WTC11 (cell line): ENCODE data around the gene LRIT3. TPM values are rescaled to one million over a fixed set of nuclear protein-coding genes. Genes with fewer than 3 reads are reported as not detected.

Experiments
- ATAC-seq: fragments of 200-7000 bp; cut with Tn5 transposase; 2 replicates; pipeline ENCODE4 v1.10.0; 2021; ENCODE audit warnings: mild to moderate bottlenecking, moderate library complexity
- CTCF ChIA-PET: fragments of 300-600 bp; sonication (Branson Sonifier 250); formaldehyde crosslinking; loops from one replicate; lab custom pipeline; 2021; ENCODE audit warnings: antibody characterized with exemption; lab: Charles Lee
- POLR2A ChIA-PET: fragments of 350-600 bp; sonication (Branson Sonifier 250); formaldehyde crosslinking; loops from one replicate; lab custom pipeline; 2021; ENCODE audit warnings: antibody characterized with exemption; lab: Charles Lee
- DNase-seq: peaks from one replicate; pipeline ENCODE4 v3.0.0; 2021; ENCODE audit warnings: low spot score
- H3K27ac Mint-ChIP-seq: 2 replicates; pipeline ENCODE4 v1.8.0; 2021; ENCODE audit warnings: mixed read lengths
- H3K27me3 Mint-ChIP-seq: 2 replicates; pipeline ENCODE4 v1.8.0; 2021; ENCODE audit warnings: low read depth, mild to moderate bottlenecking, moderate library complexity, mixed read lengths
- H3K36me3 Mint-ChIP-seq: 2 replicates; pipeline ENCODE4 v1.8.0; 2021; ENCODE audit warnings: mixed read lengths
- H3K4me1 Mint-ChIP-seq: 2 replicates; pipeline ENCODE4 v1.8.0; 2022; ENCODE audit warnings: mixed read lengths
- H3K4me3 Mint-ChIP-seq: 2 replicates; pipeline ENCODE4 v1.8.0; 2021; ENCODE audit warnings: mild to moderate bottlenecking, moderate library complexity, mixed read lengths
- H3K9me3 Mint-ChIP-seq: 2 replicates; pipeline ENCODE4 v1.8.0; 2021; ENCODE audit warnings: mixed read lengths
- ATF6 ChIP-seq: sonication (generic); formaldehyde crosslinking; IDR thresholded peaks from 2 replicates; pipeline ENCODE4 v1.8.1; 2023; ENCODE audit warnings: mild to moderate bottlenecking, missing genetic modification reagents
- CREB1 ChIP-seq: sonication (generic); formaldehyde crosslinking; IDR thresholded peaks from 2 replicates; pipeline ENCODE4 v1.8.0; 2023; ENCODE audit warnings: mild to moderate bottlenecking, missing genetic modification reagents
- E2F1 ChIP-seq: sonication (generic); formaldehyde crosslinking; IDR thresholded peaks from 2 replicates; pipeline ENCODE4 v1.8.0; 2022; ENCODE audit warnings: mild to moderate bottlenecking, missing genetic modification reagents
- E2F4 ChIP-seq: sonication (generic); formaldehyde crosslinking; IDR thresholded peaks from 2 replicates; pipeline ENCODE4 v1.8.1; 2022; ENCODE audit warnings: low read depth, mild to moderate bottlenecking, moderate library complexity, missing genetic modification reagents, borderline replicate concordance
- E2F5 ChIP-seq: sonication (generic); formaldehyde crosslinking; IDR thresholded peaks from 2 replicates; pipeline ENCODE4 v1.8.1; 2022; ENCODE audit warnings: mild to moderate bottlenecking, moderate library complexity, missing genetic modification reagents
- ELF4 ChIP-seq: sonication (generic); formaldehyde crosslinking; IDR thresholded peaks from 2 replicates; pipeline ENCODE4 v1.8.1; 2022; ENCODE audit warnings: low read depth, mild to moderate bottlenecking, moderate library complexity, missing genetic modification reagents
- FOXK1 ChIP-seq: sonication (generic); formaldehyde crosslinking; IDR thresholded peaks from 2 replicates; pipeline ENCODE4 v1.8.0; 2022; ENCODE audit warnings: mild to moderate bottlenecking, moderate library complexity, missing genetic modification reagents
- FOXP4 ChIP-seq: sonication (generic); formaldehyde crosslinking; IDR thresholded peaks from 2 replicates; pipeline ENCODE4 v1.8.0; 2022; ENCODE audit warnings: mild to moderate bottlenecking, missing genetic modification reagents
- GTF2I ChIP-seq: fragments of 250-450 bp; sonication (Bioruptor Pico); conservative IDR thresholded peaks from 2 replicates; pipeline ENCODE4 v1.4.0; 2021; ENCODE audit warnings: mild to moderate bottlenecking
- HMGA2 ChIP-seq: fragments of 250-450 bp; sonication (Bioruptor Pico); IDR thresholded peaks from 2 replicates; pipeline ENCODE4 v1.4.0; 2021; ENCODE audit warnings: mild to moderate bottlenecking, moderate library complexity
- JUN ChIP-seq: sonication (generic); formaldehyde crosslinking; IDR thresholded peaks from 2 replicates; pipeline ENCODE4 v1.8.0; 2023; ENCODE audit warnings: mild to moderate bottlenecking, missing genetic modification reagents
- MAX ChIP-seq: sonication (generic); formaldehyde crosslinking; IDR thresholded peaks from 2 replicates; pipeline ENCODE4 v1.8.0; 2022; ENCODE audit warnings: mild to moderate bottlenecking, missing genetic modification reagents
- NFATC4 ChIP-seq: fragments of 250-450 bp; sonication (Bioruptor Pico); IDR thresholded peaks from 2 replicates; pipeline ENCODE4 v1.9.0; 2021; ENCODE audit warnings: mild to moderate bottlenecking
- NR1H2 ChIP-seq: sonication (generic); formaldehyde crosslinking; IDR thresholded peaks from 2 replicates; pipeline ENCODE4 v1.9.0; 2021; ENCODE audit warnings: mild to moderate bottlenecking, moderate library complexity, missing genetic modification reagents
- OVOL2 ChIP-seq: fragments of 250-450 bp; sonication (Bioruptor Pico); IDR thresholded peaks from 2 replicates; pipeline ENCODE4 v1.9.0; 2021; ENCODE audit warnings: mild to moderate bottlenecking, borderline replicate concordance
- SMAD4 ChIP-seq: sonication (generic); formaldehyde crosslinking; IDR thresholded peaks from 2 replicates; pipeline ENCODE4 v1.8.0; 2022; ENCODE audit warnings: mild to moderate bottlenecking, missing genetic modification reagents
- SP1 ChIP-seq: sonication (generic); formaldehyde crosslinking; conservative IDR thresholded peaks from 2 replicates; pipeline ENCODE4 v1.8.1; 2022; ENCODE audit warnings: missing genetic modification reagents
- TCF7 ChIP-seq: sonication (generic); formaldehyde crosslinking; IDR thresholded peaks from 2 replicates; pipeline ENCODE4 v1.8.0; 2022; ENCODE audit warnings: mild to moderate bottlenecking, low read depth, missing genetic modification reagents, moderate library complexity
- USF2 ChIP-seq: sonication (generic); formaldehyde crosslinking; IDR thresholded peaks from 2 replicates; pipeline ENCODE4 v1.8.1; 2023; ENCODE audit warnings: mild to moderate bottlenecking, missing genetic modification reagents, moderate library complexity
- ZBTB43 ChIP-seq: sonication (generic); formaldehyde crosslinking; IDR thresholded peaks from 2 replicates; pipeline ENCODE4 v1.8.1; 2023; ENCODE audit warnings: mild to moderate bottlenecking, missing genetic modification reagents
- ZNF121 ChIP-seq: sonication (generic); formaldehyde crosslinking; IDR thresholded peaks from 2 replicates; pipeline ENCODE4 v1.8.0; 2023; ENCODE audit warnings: missing genetic modification reagents
- ZNF138 ChIP-seq: sonication (generic); formaldehyde crosslinking; conservative IDR thresholded peaks from 2 replicates; pipeline ENCODE4 v1.8.1; 2022; ENCODE audit warnings: mild to moderate bottlenecking, moderate library complexity, missing genetic modification reagents
- ZNF263 ChIP-seq: sonication (generic); formaldehyde crosslinking; IDR thresholded peaks from 2 replicates; pipeline ENCODE4 v1.8.1; 2022; ENCODE audit warnings: low read depth, mild to moderate bottlenecking, moderate library complexity, missing genetic modification reagents
- ZNF396 ChIP-seq: fragments of 250-450 bp; sonication (Bioruptor Pico); IDR thresholded peaks from 2 replicates; pipeline ENCODE4 v1.8.0; 2021; ENCODE audit warnings: mild to moderate bottlenecking, moderate library complexity, borderline replicate concordance
- ZNF671 ChIP-seq: fragments of 250-450 bp; sonication (Bioruptor Pico); IDR thresholded peaks from 2 replicates; pipeline ENCODE4 v1.8.0; 2021; ENCODE audit warnings: mild to moderate bottlenecking
- total RNA-seq: library from RNA; stranded (reverse); gene quantifications from 3 replicates; pipeline ENCODE4 v1.2.3, GENCODE V29; 2021

LRIT3 gene
- total RNA-seq, 1 experiment from 2014 or later, result 0.11 TPM

GRCh38 chr4:109833756-109834155, 14.2 kb upstream of the LRIT3 start:
- H3K4me3 Mint-ChIP-seq, result no peak overlapping the region
- CTCF ChIA-PET, result no interaction called here

GRCh38 chr4:109836985-109837384, 10.9 kb upstream of the LRIT3 start:
- Mint-ChIP-seq H3K36me3 (no peaks in the 10 kb centered on the region), H3K9me3 (no peaks in the 10 kb centered on the region), H3K4me3 (no peak overlapping the region), H3K27me3 (no peaks in the 10 kb centered on the region)
- no peak for DNase-seq
- no peak for ATAC-seq
- CTCF ChIA-PET, result interaction anchor here (0.6 kb wide), 1 partner anchor 209 kb away, joined by 3 read pairs; no protein-coding TSS in a partner anchor
- TF ChIP-seq USF2 (CRISPR knock-in tag), result no peak
- no peak for TF ChIP-seq ZNF396 (CRISPR knock-in tag)
- no peak for TF ChIP-seq TCF7 (CRISPR knock-in tag)
- no peak for TF ChIP-seq ZBTB43 (CRISPR knock-in tag)
- TF ChIP-seq FOXK1, result no peak
- TF ChIP-seq E2F4 (CRISPR knock-in tag), result no peak
- no peak for TF ChIP-seq OVOL2 (CRISPR knock-in tag)
- no peak for TF ChIP-seq GTF2I (CRISPR knock-in tag)
- TF ChIP-seq MAX (CRISPR knock-in tag), result no peak
- no peak for TF ChIP-seq FOXP4
- no peak for TF ChIP-seq ZNF671 (CRISPR knock-in tag)
- no peak for TF ChIP-seq ZNF138 (CRISPR knock-in tag)
- no peak for TF ChIP-seq E2F5 (CRISPR knock-in tag)
- no peak for TF ChIP-seq JUN
- no peak for TF ChIP-seq SP1 (CRISPR knock-in tag)
- TF ChIP-seq SMAD4, result no peak
- TF ChIP-seq HMGA2 (CRISPR knock-in tag), result no peak
- TF ChIP-seq, all 79 proteins: peak for 0
- no peak overlapping the region for H3K27ac Mint-ChIP-seq
- no peaks in the 10 kb centered on the region for H3K4me1 Mint-ChIP-seq
- POLR2A ChIA-PET, result no interaction called here

More at GRCh38 chr4:109833756-109834155, 14.2 kb upstream of the LRIT3 start:
- Mint-ChIP-seq H3K27ac (no peak overlapping the region), H3K36me3 (no peaks in the 10 kb centered on the region), H3K9me3 (no peaks in the 10 kb centered on the region), H3K4me1 (no peaks in the 10 kb centered on the region), H3K27me3 (no peaks in the 10 kb centered on the region)
- ATAC-seq, result no peak
- no peak for DNase-seq
- TF ChIP-seq NR1H2 (CRISPR knock-in tag), result no peak
- no peak for TF ChIP-seq ATF6 (CRISPR knock-in tag)
- no peak for TF ChIP-seq ZNF263
- TF ChIP-seq ZNF121 (CRISPR knock-in tag), result no peak
- TF ChIP-seq NFATC4 (CRISPR knock-in tag), result no peak
- TF ChIP-seq CREB1 (CRISPR knock-in tag), result no peak
- TF ChIP-seq FOXK1, result no peak
- no peak for TF ChIP-seq E2F1 (CRISPR knock-in tag)
- no peak for TF ChIP-seq ELF4
- POLR2A ChIA-PET, result no interaction called here
